A673 (cell line): Measurements from ENCODE around the gene SLC2A6. TPM values are rescaled to one million over a fixed set of nuclear protein-coding genes. Genes with fewer than 3 reads are reported as not detected.

Source experiments
- BruUV-seq: library from RNA; stranded (reverse); fragments of 400-500 nt; replicated peaks from 2 replicates; lab custom pipeline; 2021; lab: Mats Ljungman, UMichigan
- CTCF ChIA-PET: fragments of 300-600 bp; sonication (Branson Sonifier 250); formaldehyde crosslinking; loops from one replicate; lab custom pipeline; 2022; ENCODE audit warnings: antibody characterized with exemption; lab: Charles Lee
- POLR2A ChIA-PET: fragments of 300-600 bp; sonication (Branson Sonifier 250); formaldehyde crosslinking; loops from one replicate; lab custom pipeline; 2022; ENCODE audit warnings: antibody characterized with exemption; ENCODE audit not compliant: low non-redundant PET; lab: Charles Lee
- DNase-seq: peaks from one replicate; pipeline ENCODE4 v3.0.0-alpha.2; 2015; ENCODE audit warnings: low spot score
- H3K27ac ChIP-seq: fragments of 200-600 bp; sonication (generic); 2 replicates; pipeline ENCODE4 v1.5.1; 2016; ENCODE audit warnings: mixed run types, low read depth, mild to moderate bottlenecking, mixed read lengths, antibody characterized with exemption, low read length; ENCODE audit not compliant: poor library complexity, severe bottlenecking
- H3K27me3 ChIP-seq: fragments of 200-600 bp; sonication (generic); replicated peaks from 2 replicates; pipeline ENCODE4 v1.6.1; 2017; ENCODE audit warnings: mixed run types, low read depth, mild to moderate bottlenecking, mixed read lengths, antibody characterized with exemption, low read length; ENCODE audit not compliant: insufficient read depth, poor library complexity
- H3K36me3 ChIP-seq: fragments of 200-600 bp; sonication (generic); 2 replicates; pipeline ENCODE4 v1.6.1; 2016; ENCODE audit warnings: mixed run types, mild to moderate bottlenecking, mixed read lengths, antibody characterized with exemption, low read length; ENCODE audit not compliant: insufficient read depth, poor library complexity, severe bottlenecking
- H3K4me1 ChIP-seq: fragments of 200-600 bp; sonication (generic); 2 replicates; pipeline ENCODE4 v1.6.1; 2017; ENCODE audit warnings: mixed run types, mild to moderate bottlenecking, mixed read lengths, antibody characterized with exemption, low read length; ENCODE audit not compliant: insufficient read depth, poor library complexity, severe bottlenecking
- H3K4me3 ChIP-seq: fragments of 200-600 bp; sonication (generic); 2 replicates; pipeline ENCODE4 v1.5.1; 2016; ENCODE audit warnings: low read depth, mixed run types, mild to moderate bottlenecking, mixed read lengths, low read length; ENCODE audit not compliant: poor library complexity, severe bottlenecking
- H3K9me3 ChIP-seq: fragments of 200-600 bp; sonication (generic); 2 replicates; pipeline ENCODE4 v1.6.1; 2016; ENCODE audit warnings: mixed run types, low read depth, mild to moderate bottlenecking, mixed read lengths, antibody characterized with exemption, low read length; ENCODE audit not compliant: poor library complexity, severe bottlenecking
- CTCF ChIP-seq: fragments of 300-800, 200-600 bp; sonication (generic); conservative IDR thresholded peaks from 2 replicates; pipeline ENCODE4 v1.5.1; 2017; ENCODE audit warnings: low read depth, mild to moderate bottlenecking, antibody characterized with exemption, low read length, moderate library complexity, mixed read lengths
- EZH2 ChIP-seq: fragments of 200-600 bp; sonication (generic); IDR thresholded peaks from 2 replicates; pipeline ENCODE4 v1.6.1; 2017; ENCODE audit warnings: borderline replicate concordance, low read depth, mild to moderate bottlenecking, mixed read lengths, antibody characterized with exemption, low read length; ENCODE audit not compliant: poor library complexity, severe bottlenecking
- intact Hi-C: fragments of 100-400 bp; cut with micrococcal nuclease; formaldehyde crosslinking; loops from one replicate; pipeline ENCODE4 v1.10.0; 2022; ENCODE audit not compliant: unreplicated experiment
- total RNA-seq: library from RNA; stranded (reverse); gene quantifications from 2 replicates; pipeline ENCODE4 v1.2.3, GENCODE V29; 2021

Gene SLC2A6
- total RNA-seq, 1 experiment from 2014 or later = 1.8 TPM

GRCh38 chr9:133522073-133522910 is 43.4 kb upstream of the SLC2A6 start:
- DNase-seq = no peak
- CTCF ChIA-PET = interaction anchor here (0.6 kb wide), 1 partner anchor 23 kb away, joined by 3 read pairs; no protein-coding TSS in a partner anchor

DNA sequence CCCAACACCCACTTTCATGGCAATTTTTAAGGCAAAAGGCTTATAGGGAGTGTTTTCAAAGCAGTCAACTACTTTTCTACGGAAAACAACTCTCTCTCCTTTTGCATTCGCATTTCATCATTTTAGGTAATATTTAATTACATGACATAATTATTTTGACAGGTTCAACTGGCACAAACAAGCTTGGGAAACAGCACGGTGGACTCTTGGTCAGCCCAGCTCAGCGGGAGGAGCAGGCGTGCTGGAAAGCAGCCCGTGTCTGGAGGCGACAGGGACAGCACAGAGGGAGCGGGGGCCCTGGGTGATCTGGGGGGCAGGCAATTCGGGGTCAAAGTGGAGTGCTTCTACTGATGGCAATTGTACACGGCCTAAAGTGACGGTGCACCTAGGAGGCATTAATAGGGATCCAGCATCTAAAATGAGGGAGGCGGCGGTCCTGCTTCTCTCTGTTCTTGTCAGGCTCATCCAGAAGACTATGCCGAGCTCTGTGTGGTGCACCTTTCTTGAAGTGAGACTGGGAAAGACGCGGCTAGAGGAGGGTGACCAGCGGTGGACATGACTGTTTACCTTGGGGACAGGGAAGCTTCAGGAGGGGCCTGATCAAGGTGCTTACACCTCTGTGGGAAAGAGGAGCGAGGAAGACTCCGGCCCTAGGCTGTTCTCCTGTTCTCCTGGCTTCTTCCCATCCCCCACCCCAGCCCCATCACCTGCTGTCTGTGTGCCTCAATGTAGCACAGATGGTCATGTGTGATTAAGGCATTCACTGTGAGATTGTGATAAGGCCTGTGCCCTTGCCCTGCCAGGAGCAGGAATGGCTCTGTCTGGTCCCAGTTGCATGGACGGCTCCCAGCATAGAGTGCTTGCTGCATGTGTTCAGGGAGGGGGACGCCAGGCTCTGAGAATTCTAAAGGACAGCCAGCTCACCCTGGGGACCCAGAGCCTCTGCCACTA is 42.5 kb upstream of the SLC2A6 start:
- Histone ChIP-seq H3K36me3 (no peaks in the 10 kb centered on the region), H3K27ac (no peak overlapping the region), H3K9me3 (no peaks in the 10 kb centered on the region), H3K27me3 (no peaks in the 10 kb centered on the region), H3K4me1 (peaks cover 6% of the 10 kb centered on the region), H3K4me3 (no peak overlapping the region)
- CTCF ChIA-PET = interaction anchor here (0.6 kb wide), 1 partner anchor 22 kb away, joined by 3 read pairs; no protein-coding TSS in a partner anchor
- no peak for DNase-seq
- TF ChIP-seq EZH2 (no peak), CTCF (no peak)
- intact Hi-C loops = no loop called here
- POLR2A ChIA-PET = no interaction called here
- no TSS peak for BruUV-seq

More at GRCh38 chr9:133522073-133522910, 43.4 kb upstream of the SLC2A6 start:
- H3K36me3 ChIP-seq = no peaks in the 10 kb centered on the region
- H3K27me3 ChIP-seq = no peaks in the 10 kb centered on the region
- intact Hi-C loops = no loop called here
- no peak overlapping the region for H3K27ac ChIP-seq
- no peaks in the 10 kb centered on the region for H3K9me3 ChIP-seq
- BruUV-seq = no TSS peak
- POLR2A ChIA-PET = no interaction called here
- TF ChIP-seq EZH2 = no peak
- no peak for TF ChIP-seq CTCF
- no peak overlapping the region for H3K4me3 ChIP-seq
- peaks cover 15% of the 10 kb centered on the region for H3K4me1 ChIP-seq

GRCh38 chr9:133520121-133520835 is 41.4 kb upstream of the SLC2A6 start:
- no peaks in the 10 kb centered on the region for H3K36me3 ChIP-seq
- H3K27ac ChIP-seq = no peak overlapping the region
- ChIA-PET CTCF (no interaction called here), POLR2A (no interaction called here)
- H3K9me3 ChIP-seq = no peaks in the 10 kb centered on the region
- DNase-seq = no peak
- intact Hi-C loops = no loop called here
- no TSS peak for BruUV-seq
- no peaks in the 10 kb centered on the region for H3K27me3 ChIP-seq
- no peak overlapping the region for H3K4me3 ChIP-seq
- no peaks in the 10 kb centered on the region for H3K4me1 ChIP-seq
- TF ChIP-seq CTCF (no peak), EZH2 (no peak)
